ENCODE measurements around the gene AAK1. TPM values are rescaled to one million over a fixed set of nuclear protein-coding genes. Genes with fewer than 3 reads are reported as not detected.
"Not testable (repeated sequence)": the region's sequence is repeated elsewhere in the genome, so short reads cannot be mapped to it uniquely, and the experiment has no call there.

Gene AAK1
- total RNA-seq, 2 donors from 2014 or later: 44.6 to 60.0 TPM

DNA sequence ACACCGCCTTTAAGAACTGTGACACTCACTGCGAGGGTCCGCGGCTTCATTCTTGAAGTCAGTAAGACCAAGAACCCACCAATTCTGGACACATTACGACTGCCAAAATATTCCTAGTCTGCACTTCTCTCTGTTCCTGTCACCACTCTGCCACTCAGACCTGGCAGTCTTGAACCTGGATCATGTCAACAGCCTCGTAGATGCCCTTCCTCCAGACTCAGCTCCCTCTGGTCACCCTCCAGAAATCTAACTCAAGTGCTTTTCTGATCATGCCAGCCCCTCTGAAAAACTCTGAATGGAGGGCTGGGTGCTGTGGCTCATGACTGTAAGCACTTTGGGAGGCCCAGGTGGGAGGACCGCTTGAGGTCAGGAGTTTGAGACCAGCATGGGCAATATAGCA, 20.3 kb downstream of the AAK1 start:
- H3K36me3 ChIP-seq (replicated peaks in 1 of 2; ENCODE audit: insufficient read depth in 1 of 2, low read depth in 2 of 2): no peaks in the 10 kb centered on the region
- intact Hi-C loops (cut with DNase I): no loop called here
- H3K27me3 ChIP-seq: no peaks in the 10 kb centered on the region
- peaks cover 34% of the 10 kb centered on the region for H3K4me1 ChIP-seq
- TF ChIP-seq CTCF (IDR thresholded peaks at IDR 0.05) (no peak), POLR2A (IDR thresholded peaks at IDR 0.05) (no peak)
- H3K27ac ChIP-seq: no peak overlapping the region
- WGBS, 2 donors: 90 to 96% methylated on average over 7 of the region's 7 CpGs
- ATAC-seq: no peak
- no peak for DNase-seq
- no peak overlapping the region for H3K4me3 ChIP-seq
- no peaks in the 10 kb centered on the region for H3K9me3 ChIP-seq

GRCh38 chr2:69622805-69623204, 20.7 kb downstream of the AAK1 start:
- H3K36me3 ChIP-seq (replicated peaks in 1 of 2; ENCODE audit: insufficient read depth in 1 of 2, low read depth in 2 of 2); H3K4me3 ChIP-seq; intact Hi-C loops (cut with DNase I); ATAC-seq; H3K9me3 ChIP-seq; H3K27me3 ChIP-seq; H3K27ac ChIP-seq; DNase-seq: not testable (repeated sequence)
- 71 to 76% methylated on average over 10 of the region's 10 CpGs for whole genome bisulfite sequencing, 2 donors
- peaks cover 35% of the 10 kb centered on the region for H3K4me1 ChIP-seq

GRCh38 chr2:69622017-69622540, 21.5 kb downstream of the AAK1 start:
- intact Hi-C loops (cut with DNase I); ATAC-seq; H3K9me3 ChIP-seq; H3K36me3 ChIP-seq (replicated peaks in 1 of 2; ENCODE audit: insufficient read depth in 1 of 2, low read depth in 2 of 2); H3K27ac ChIP-seq; DNase-seq; H3K27me3 ChIP-seq; H3K4me3 ChIP-seq: not testable (repeated sequence)
- 94% methylated on average over 14 of the region's 29 CpGs; no CpG with 5 or more reads in 1 of the 2 donors for whole genome bisulfite sequencing, 2 donors
- peaks cover 42% of the 10 kb centered on the region for H3K4me1 ChIP-seq

- TF ChIP-seq CTCF (IDR thresholded peaks at IDR 0.05) (no peak), POLR2A (IDR thresholded peaks at IDR 0.05) (no peak)
- H3K27me3 ChIP-seq: no peaks in the 10 kb centered on the region
- no peak overlapping the region for H3K27ac ChIP-seq
- DNase-seq (no peak), ATAC-seq (no peak)
- H3K4me1 ChIP-seq: peaks cover 49% of the 10 kb centered on the region
- no peaks in the 10 kb centered on the region for H3K9me3 ChIP-seq
- H3K4me3 ChIP-seq: no peak overlapping the region
- intact Hi-C loops (cut with DNase I): no loop called here
- no peaks in the 10 kb centered on the region for H3K36me3 ChIP-seq (replicated peaks in 1 of 2; ENCODE audit: insufficient read depth in 1 of 2, low read depth in 2 of 2)
- WGBS, 2 donors: 80 to 96% methylated on average over 3 of the region's 3 CpGs
Measured at GRCh38 chr2:69621440-69621839, 22.1 kb downstream of the AAK1 start.

GRCh38 chr2:69620870-69621269, 22.7 kb downstream of the AAK1 start:
- no peak for ATAC-seq
- no peak overlapping the region for H3K27ac ChIP-seq
- intact Hi-C loops (cut with DNase I): no loop called here

More at GRCh38 chr2:69620870-69621269, 22.7 kb downstream of the AAK1 start:
- TF ChIP-seq POLR2A (IDR thresholded peaks at IDR 0.05) (no peak), CTCF (IDR thresholded peaks at IDR 0.05) (no peak)
- peaks cover 50% of the 10 kb centered on the region for H3K4me1 ChIP-seq
- no peak for DNase-seq
- H3K27me3 ChIP-seq: no peaks in the 10 kb centered on the region
- WGBS, 2 donors: 90 to 94% methylated on average over 7 of the region's 7 CpGs
- no peaks in the 10 kb centered on the region for H3K36me3 ChIP-seq (replicated peaks in 1 of 2; ENCODE audit: insufficient read depth in 1 of 2, low read depth in 2 of 2)
- H3K4me3 ChIP-seq: no peak overlapping the region
- H3K9me3 ChIP-seq: no peaks in the 10 kb centered on the region

All from body of pancreas (tissue), 4 donors.